NT2/D1 (cell line): Measurements from ENCODE around the gene CAV3.

ENCODE experiments used
- YY1 ChIP-seq: IDR thresholded peaks from 2 replicates; pipeline ENCODE4 v1.6.1; 2011; ENCODE audit not compliant: insufficient read length, insufficient read depth
- ZNF274 ChIP-seq: IDR thresholded peaks from 2 replicates; pipeline ENCODE4 v1.6.1; 2011; ENCODE audit warnings: mild to moderate bottlenecking, low read depth, low read length

- no peak for TF ChIP-seq YY1
- no peak for TF ChIP-seq ZNF274
These were observed 9.4 kb upstream of the CAV3 start for GRCh38 chr3:8724108-8724752.
